GM18867 (cell line): ENCODE results near the gene CYSTM1.

ENCODE experiments used
- ATAC-seq: cut with Tn5 transposase; IDR thresholded peaks from one replicate; pipeline ENCODE4 v1.9.1; 2021; ENCODE audit warnings: mild to moderate bottlenecking, moderate library complexity; ENCODE audit not compliant: unreplicated experiment

The CYSTM1 gene

GRCh38 chr5:140287801-140288521 lies 113.0 kb downstream of the CYSTM1 start:
- ATAC-seq = no peak

- ATAC-seq = no peak
These were observed 117.4 kb downstream of the CYSTM1 start for GRCh38 chr5:140292212-140293036.
